ENCODE results near the gene SLC15A5.

Gene SLC15A5

GRCh38 chr12:16174282-16174681 lies 103.2 kb downstream of the SLC15A5 start:
- DNase-seq (ENCODE audit: low read depth in 2 of 2): no peak

- DNase-seq (ENCODE audit: low read depth in 2 of 2): no peak
Observed at GRCh38 chr12:16171348-16171747, 106.1 kb downstream of the SLC15A5 start.

GRCh38 chr12:16168078-16168477 lies 109.4 kb downstream of the SLC15A5 start:
- no peak for DNase-seq (ENCODE audit: low read depth in 2 of 2)

GRCh38 chr12:16166563-16167470 lies 110.7 kb downstream of the SLC15A5 start:
- DNase-seq (ENCODE audit: low read depth in 2 of 2): no peak

- DNase-seq (ENCODE audit: low read depth in 2 of 2): no peak
Observed at GRCh38 chr12:16165506-16165905, 112.0 kb downstream of the SLC15A5 start.

GRCh38 chr12:16163901-16164300 lies 113.6 kb downstream of the SLC15A5 start:
- DNase-seq (ENCODE audit: low read depth in 2 of 2): no peak

- DNase-seq (ENCODE audit: low read depth in 2 of 2): no peak
Observed at GRCh38 chr12:16163146-16163545, 114.3 kb downstream of the SLC15A5 start.

GRCh38 chr12:16159571-16159970 lies 117.9 kb downstream of the SLC15A5 start:
- no peak for DNase-seq (ENCODE audit: low read depth in 2 of 2)

GRCh38 chr12:16158050-16158449 lies 119.4 kb downstream of the SLC15A5 start:
- no peak for DNase-seq (ENCODE audit: low read depth in 2 of 2)

GRCh38 chr12:16155938-16156337 lies 121.5 kb downstream of the SLC15A5 start:
- no peak for DNase-seq (ENCODE audit: low read depth in 2 of 2)

- no peak for DNase-seq (ENCODE audit: low read depth in 2 of 2)
Observed at GRCh38 chr12:16154990-16155389, 122.5 kb downstream of the SLC15A5 start.

GRCh38 chr12:16152885-16153673 lies 124.4 kb downstream of the SLC15A5 start:
- DNase-seq (ENCODE audit: low read depth in 2 of 2): no peak

- no peak for DNase-seq (ENCODE audit: low read depth in 2 of 2)
Observed at GRCh38 chr12:16150276-16150675, 127.2 kb downstream of the SLC15A5 start.

- DNase-seq (ENCODE audit: low read depth in 2 of 2): no peak
Observed at GRCh38 chr12:16148938-16149337, 128.5 kb downstream of the SLC15A5 start.
